ENCODE results near the gene GNG4. TPM values are rescaled to one million over a fixed set of nuclear protein-coding genes. Genes with fewer than 3 reads are reported as not detected.

The GNG4 gene
- total and polyA plus RNA-seq, 2 donors (not counting 3 experiments of a cell fraction or from before 2014, with no cell fraction given), result 0.10 TPM; not detected in 1

DNA sequence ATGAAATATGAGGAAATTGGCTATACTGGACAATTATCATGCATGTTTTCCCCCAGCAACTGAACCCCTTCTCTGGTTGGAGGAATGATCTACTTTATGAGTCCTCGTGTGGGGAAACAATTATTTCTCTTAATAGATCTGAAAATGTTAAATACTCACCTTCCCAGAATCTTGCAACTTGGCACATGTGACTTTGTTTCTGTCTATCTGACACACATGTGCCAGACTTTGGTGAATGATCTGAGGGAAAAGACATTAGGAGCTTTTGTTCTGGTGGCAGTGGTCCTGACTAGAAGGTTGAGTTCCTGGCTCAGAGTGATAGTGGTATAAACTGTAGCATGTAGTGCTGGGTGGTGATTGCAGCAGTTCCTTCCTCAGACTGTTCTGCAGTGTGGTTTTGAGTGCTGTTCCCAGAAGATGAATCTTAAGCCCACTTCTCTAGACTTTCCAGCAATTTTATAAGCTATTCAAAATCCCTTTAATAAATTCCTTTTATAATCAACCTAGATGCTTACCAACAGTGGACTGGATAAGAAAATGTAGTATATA lies 86.0 kb downstream of the GNG4 start:
- ChIA-PET POLR2A (no interaction called here), CTCF (interaction anchor here (0.6 kb wide), 1 partner anchor 9 kb away, joined by 3 read pairs; no protein-coding TSS in a partner anchor)
- dilution Hi-C loops (cut with MboI; ENCODE audit: extremely low pct_ligation_motif_present, low sequenced_read_pairs), result no loop called here

More for the DNA sequence above, 86.0 kb downstream of the GNG4 start:
- no peaks in the 10 kb centered on the region for H3K4me1 ChIP-seq (ENCODE audit: control insufficient read depth, extremely low read depth, insufficient read depth, low read length)
- no peak for DNase-seq (ENCODE audit: low read depth, low spot score)
- no peak overlapping the region for H2AFZ ChIP-seq (ENCODE audit: low read depth, low read length)
- H3K4me2 ChIP-seq (ENCODE audit: insufficient read depth, low read length), result no peak overlapping the region
- no peak overlapping the region for H3K4me3 ChIP-seq (replicated peaks in 1 of 3; ENCODE audit: insufficient read depth in 1 of 3, low read depth in 1 of 3, low read length in 3 of 3)
- intact Hi-C loops (cut with micrococcal nuclease), result no loop called here
- no peak for TF ChIP-seq POLR2A (IDR thresholded peaks at IDR 0.05; ENCODE audit: low read depth, low read length)
- TF ChIP-seq POLR2AphosphoS5 (IDR thresholded peaks at IDR 0.05; ENCODE audit: insufficient read depth, low read depth, low read length), result no peak
- TF ChIP-seq, protein P1, sequence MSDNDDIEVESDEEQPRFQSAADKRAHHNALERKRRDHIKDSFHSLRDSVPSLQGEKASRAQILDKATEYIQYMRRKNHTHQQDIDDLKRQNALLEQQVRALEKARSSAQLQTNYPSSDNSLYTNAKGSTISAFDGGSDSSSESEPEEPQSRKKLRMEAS (IDR thresholded peaks at IDR 0.05; ENCODE audit: insufficient read depth, insufficient read length), result no peak
- no peak for TF ChIP-seq FOS (IDR thresholded peaks at IDR 0.05; ENCODE audit: borderline replicate concordance, insufficient read depth, low read length)
- TF ChIP-seq MYC (IDR thresholded peaks at IDR 0.05; ENCODE audit: low read depth, low read length), result no peak
- TF ChIP-seq GATA2 (IDR thresholded peaks at IDR 0.05; ENCODE audit: insufficient read depth, insufficient read length, low read depth, low read length), result no peak
- TF ChIP-seq, protein P2, sequence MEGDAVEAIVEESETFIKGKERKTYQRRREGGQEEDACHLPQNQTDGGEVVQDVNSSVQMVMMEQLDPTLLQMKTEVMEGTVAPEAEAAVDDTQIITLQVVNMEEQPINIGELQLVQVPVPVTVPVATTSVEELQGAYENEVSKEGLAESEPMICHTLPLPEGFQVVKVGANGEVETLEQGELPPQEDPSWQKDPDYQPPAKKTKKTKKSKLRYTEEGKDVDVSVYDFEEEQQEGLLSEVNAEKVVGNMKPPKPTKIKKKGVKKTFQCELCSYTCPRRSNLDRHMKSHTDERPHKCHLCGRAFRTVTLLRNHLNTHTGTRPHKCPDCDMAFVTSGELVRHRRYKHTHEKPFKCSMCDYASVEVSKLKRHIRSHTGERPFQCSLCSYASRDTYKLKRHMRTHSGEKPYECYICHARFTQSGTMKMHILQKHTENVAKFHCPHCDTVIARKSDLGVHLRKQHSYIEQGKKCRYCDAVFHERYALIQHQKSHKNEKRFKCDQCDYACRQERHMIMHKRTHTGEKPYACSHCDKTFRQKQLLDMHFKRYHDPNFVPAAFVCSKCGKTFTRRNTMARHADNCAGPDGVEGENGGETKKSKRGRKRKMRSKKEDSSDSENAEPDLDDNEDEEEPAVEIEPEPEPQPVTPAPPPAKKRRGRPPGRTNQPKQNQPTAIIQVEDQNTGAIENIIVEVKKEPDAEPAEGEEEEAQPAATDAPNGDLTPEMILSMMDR (IDR thresholded peaks at IDR 0.05; ENCODE audit: extremely low read depth in 1 of 2, insufficient read depth in 1 of 2, low read depth in 1 of 2, low read length in 2 of 2), result no peak
- no peak for TF ChIP-seq JUN (IDR thresholded peaks at IDR 0.05; ENCODE audit: borderline replicate concordance, insufficient read depth, insufficient read length, low read depth)
- no peak for TF ChIP-seq EZH2 (IDR thresholded peaks at IDR 0.05; ENCODE audit: borderline replicate concordance, low read depth, low read length, severe bottlenecking)
- FAIRE-seq, result no peak
- BruUV-seq (replicated peaks), result no TSS peak
- H3K27me3 ChIP-seq (ENCODE audit: control insufficient read depth in 2 of 2, insufficient read depth in 2 of 2, low read length in 2 of 2), result peaks cover 0 to 1% of the 10 kb centered on the region in 2 experiments
- no peaks in the 10 kb centered on the region for H3K9me3 ChIP-seq (replicated peaks; ENCODE audit: control insufficient read depth, insufficient read depth, low read length)
- H3K27ac ChIP-seq (ENCODE audit: insufficient read depth, low read depth, low read length), result no peak overlapping the region
- H3K79me2 ChIP-seq (ENCODE audit: control insufficient read depth, insufficient read depth, low read length), result no peaks in the 10 kb centered on the region
- H3K9ac ChIP-seq (replicated peaks; ENCODE audit: extremely low read depth, insufficient read depth, low read length), result no peak overlapping the region
- H3K9me1 ChIP-seq (replicated peaks; ENCODE audit: control insufficient read depth, extremely low read depth, insufficient read depth, low read length), result no peaks in the 10 kb centered on the region
- no peaks in the 10 kb centered on the region for H3K36me3 ChIP-seq (ENCODE audit: control insufficient read depth in 2 of 2, extremely low read depth in 1 of 2, insufficient read depth in 2 of 2, low read length in 2 of 2)
- H4K20me1 ChIP-seq (replicated peaks; ENCODE audit: control insufficient read depth, extremely low read depth, insufficient read depth, low read length), result no peaks in the 10 kb centered on the region

Data from endothelial cell of umbilical vein (primary cell).